22Rv1 (cell line): ENCODE results near the gene TTLL4.

Experiments used
- CTCF ChIP-seq: fragments of 450-650 bp; IDR thresholded peaks from 2 replicates; pipeline ENCODE4 v1.5.1; 2017; ENCODE audit warnings: mild to moderate bottlenecking
- ZFX ChIP-seq: fragments of 450-650 bp; IDR thresholded peaks from 2 replicates; pipeline ENCODE4 v1.6.1; 2017; ENCODE audit warnings: antibody characterized with exemption, borderline replicate concordance

DNA sequence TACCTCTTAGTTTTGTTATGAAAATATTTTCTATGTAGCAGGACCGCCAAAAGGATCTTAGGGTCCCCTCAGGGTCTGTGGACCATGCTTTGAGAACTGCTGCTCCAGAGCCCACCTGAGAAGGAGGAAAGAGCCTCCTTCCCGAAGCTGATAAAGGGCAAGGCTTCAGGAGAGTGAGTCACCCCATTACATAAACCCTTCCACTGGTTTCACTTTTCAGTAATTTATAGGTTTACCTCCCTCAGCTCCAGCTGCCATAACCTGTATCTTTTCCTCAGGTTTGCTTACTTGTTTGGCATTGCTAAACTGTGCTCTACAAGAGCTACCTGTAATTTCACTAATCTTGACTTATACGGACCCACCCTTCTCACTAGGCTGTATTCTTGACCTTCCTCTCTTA is 6.6 kb downstream of the TTLL4 start:
- TF ChIP-seq CTCF: no peak
- TF ChIP-seq ZFX: no peak
